HL-60 (cell line): ENCODE data around the gene NMU.

Experiments
- DNase-seq, 2 experiments: peaks; one replicate each; pipeline ENCODE4 v3.0.0-alpha.2; 2010 to 2020; ENCODE audit warnings: low read depth in 1 of 2, low spot score in 1 of 2
- H3K27ac ChIP-seq: fragments of 250-450 bp; sonication (Bioruptor Pico); replicated peaks from 2 replicates; pipeline ENCODE4 v1.5.1; 2020; ENCODE audit warnings: mild to moderate bottlenecking, moderate library complexity
- H3K27me3 ChIP-seq: fragments of 250-450 bp; sonication (Bioruptor Pico); 2 replicates; pipeline ENCODE4 v1.5.1; 2021; ENCODE audit warnings: mild to moderate bottlenecking, moderate library complexity; ENCODE audit not compliant: insufficient read depth, poor library complexity, severe bottlenecking
- H3K4me3 ChIP-seq: replicated peaks from 2 replicates; pipeline ENCODE4 v1.5.1; 2011; ENCODE audit warnings: mild to moderate bottlenecking, control low read depth, low read length; ENCODE audit not compliant: insufficient read depth
- CTCF ChIP-seq: IDR thresholded peaks from one replicate; pipeline ENCODE4 v1.5.1; 2011; ENCODE audit warnings: low read length, control low read depth, inconsistent platforms; ENCODE audit not compliant: insufficient read depth
- GABPA ChIP-seq: IDR thresholded peaks from 2 replicates; pipeline ENCODE4 v1.6.1; 2012; ENCODE audit warnings: low read depth
- POLR2AphosphoS5 ChIP-seq: IDR thresholded peaks from 2 replicates; pipeline ENCODE4 v1.6.1; 2012; ENCODE audit warnings: low read depth
- REST ChIP-seq: IDR thresholded peaks from 2 replicates; pipeline ENCODE4 v1.6.1; 2012; ENCODE audit warnings: low read depth; ENCODE audit not compliant: insufficient replicate concordance
- SPI1 ChIP-seq: IDR thresholded peaks from 2 replicates; pipeline ENCODE4 v1.6.1; 2012; ENCODE audit warnings: low read depth, mild to moderate bottlenecking, borderline replicate concordance

Gene NMU

GRCh38 chr4:55578341-55579010 lies 57.6 kb downstream of the NMU start:
- Histone ChIP-seq H3K27me3 (no peaks in the 10 kb centered on the region), H3K4me3 (no peak overlapping the region), H3K27ac (no peak overlapping the region)
- no peak for DNase-seq
- TF ChIP-seq CTCF (no peak), GABPA (no peak), REST (no peak), POLR2AphosphoS5 (no peak)

GRCh38 chr4:55575513-55575912 lies 60.6 kb downstream of the NMU start:
- no peak for DNase-seq
- H3K4me3 ChIP-seq: no peak overlapping the region
- no peak overlapping the region for H3K27ac ChIP-seq
- TF ChIP-seq POLR2AphosphoS5 (no peak), GABPA (no peak), SPI1 (no peak), REST (no peak)
- H3K27me3 ChIP-seq: no peaks in the 10 kb centered on the region

GRCh38 chr4:55574252-55574651 lies 61.8 kb downstream of the NMU start:
- DNase-seq: no peak
- TF ChIP-seq SPI1: no peak
- no peak for TF ChIP-seq POLR2AphosphoS5
- no peak for TF ChIP-seq GABPA
- TF ChIP-seq REST: no peak
- no peak for TF ChIP-seq CTCF
- Histone ChIP-seq H3K4me3 (no peak overlapping the region), H3K27ac (no peak overlapping the region), H3K27me3 (no peaks in the 10 kb centered on the region)
